SU-DHL-6 (cell line): ENCODE results near the gene CLMN.

Experiments
- H2AFZ ChIP-seq: fragments of 200-600 bp; sonication (generic); 2 replicates; pipeline ENCODE4 v1.6.1; 2014; ENCODE audit warnings: low read depth, mild to moderate bottlenecking, moderate library complexity, mixed read lengths, antibody characterized with exemption, low read length; ENCODE audit not compliant: severe bottlenecking
- H3F3A ChIP-seq: fragments of 200-600 bp; shearing (Covaris generic); 2 replicates; pipeline ENCODE4 v1.6.0; 2016; ENCODE audit warnings: antibody characterized with exemption, mild to moderate bottlenecking; ENCODE audit not compliant: insufficient read depth
- H3K27ac ChIP-seq: fragments of 200-600 bp; sonication (generic); 2 replicates; pipeline ENCODE4 v1.5.1; 2016; ENCODE audit warnings: low read depth, mild to moderate bottlenecking, low read length, moderate library complexity, mixed read lengths
- H3K27me3 ChIP-seq: fragments of 200-600 bp; sonication (generic), shearing (Covaris generic); 2 replicates; pipeline ENCODE4 v1.6.0; 2014; ENCODE audit warnings: mild to moderate bottlenecking, low read length
- H3K36me3 ChIP-seq: fragments of 200-600 bp; sonication (generic); 2 replicates; pipeline ENCODE4 v1.6.1; 2014; ENCODE audit warnings: mild to moderate bottlenecking, low read length, mixed read lengths
- H3K4me2 ChIP-seq: fragments of 300-600, 200-600 bp; shearing (Covaris generic), sonication (generic); 2 replicates; pipeline ENCODE4 v1.6.0; 2014; ENCODE audit warnings: low read length, low read depth, mild to moderate bottlenecking; ENCODE audit not compliant: poor library complexity, severe bottlenecking
- H3K4me3 ChIP-seq: fragments of 200-600 bp; sonication (generic); 2 replicates; pipeline ENCODE4 v1.5.1; 2014; ENCODE audit warnings: antibody characterized with exemption, low read length, mild to moderate bottlenecking, mixed read lengths; ENCODE audit not compliant: insufficient read depth, poor library complexity, severe bottlenecking
- H3K79me2 ChIP-seq: fragments of 200-600 bp; sonication (generic); 2 replicates; pipeline ENCODE4 v1.6.1; 2014; ENCODE audit warnings: mild to moderate bottlenecking, low read length, moderate library complexity; ENCODE audit not compliant: insufficient read depth
- H3K9ac ChIP-seq: fragments of 200-600 bp; sonication (generic); 2 replicates; pipeline ENCODE4 v1.7.0; 2014; ENCODE audit warnings: mild to moderate bottlenecking, low read length
- H3K9me2 ChIP-seq: fragments of 200-600 bp; sonication (generic); replicated peaks from 2 replicates; pipeline ENCODE4 v1.6.1; 2014; ENCODE audit warnings: low read length; ENCODE audit not compliant: insufficient read depth
- H3K9me3 ChIP-seq: fragments of 200-600 bp; sonication (generic); 2 replicates; pipeline ENCODE4 v1.6.1; 2014; ENCODE audit warnings: low read length, mixed read lengths; ENCODE audit not compliant: insufficient read depth
- H4K20me1 ChIP-seq: fragments of 200-600 bp; sonication (generic); 2 replicates; pipeline ENCODE4 v1.6.1; 2014; ENCODE audit warnings: low read depth, mild to moderate bottlenecking, antibody characterized with exemption, low read length, moderate library complexity, mixed read lengths
- CTCF ChIP-seq: fragments of 200-600 bp; sonication (generic); IDR thresholded peaks from one replicate; pipeline ENCODE4 v1.5.1; 2017; ENCODE audit warnings: antibody characterized with exemption, mild to moderate bottlenecking, low read length, moderate library complexity; ENCODE audit not compliant: insufficient read depth, poor library complexity, severe bottlenecking
- EZH2phosphoT487 ChIP-seq: fragments of 200-600 bp; sonication (generic), shearing (Covaris generic); conservative IDR thresholded peaks from 2 replicates; pipeline ENCODE4 v1.6.1; 2018; ENCODE audit warnings: mild to moderate bottlenecking, antibody characterized with exemption, low read length, moderate library complexity, mixed read lengths

The CLMN gene

GRCh38 chr14:95233702-95234241, 85.9 kb downstream of the CLMN start:
- Histone ChIP-seq H3K36me3 (no peaks in the 10 kb centered on the region), H2AFZ (no peak overlapping the region), H3K27me3 (no peaks in the 10 kb centered on the region), H3K9me3 (no peaks in the 10 kb centered on the region), H3K4me2 (no peak overlapping the region), H3K4me3 (no peak overlapping the region), H4K20me1 (no peaks in the 10 kb centered on the region), H3K9me2 (no peaks in the 10 kb centered on the region), H3K79me2 (no peaks in the 10 kb centered on the region), H3K9ac (no peak overlapping the region), H3F3A (no peaks in the 10 kb centered on the region), H3K27ac (no peak overlapping the region)
- TF ChIP-seq CTCF, result no peak
- TF ChIP-seq EZH2phosphoT487, result no peak

- Histone ChIP-seq H2AFZ (no peak overlapping the region), H3K4me3 (no peak overlapping the region), H3K27ac (no peak overlapping the region), H4K20me1 (no peaks in the 10 kb centered on the region), H3K9me3 (no peaks in the 10 kb centered on the region), H3K27me3 (no peaks in the 10 kb centered on the region), H3K36me3 (no peaks in the 10 kb centered on the region), H3F3A (no peaks in the 10 kb centered on the region), H3K4me2 (no peak overlapping the region), H3K79me2 (no peaks in the 10 kb centered on the region), H3K9ac (no peak overlapping the region), H3K9me2 (no peaks in the 10 kb centered on the region)
- TF ChIP-seq CTCF (no peak), EZH2phosphoT487 (no peak)
Observed at GRCh38 chr14:95232894-95233584, 86.7 kb downstream of the CLMN start.

GRCh38 chr14:95231966-95232633, 87.6 kb downstream of the CLMN start:
- Histone ChIP-seq H3K27me3 (no peaks in the 10 kb centered on the region), H3K4me3 (no peak overlapping the region), H3K9ac (no peak overlapping the region), H3F3A (no peaks in the 10 kb centered on the region), H3K9me3 (no peaks in the 10 kb centered on the region), H3K79me2 (no peaks in the 10 kb centered on the region), H4K20me1 (no peaks in the 10 kb centered on the region), H3K4me2 (no peak overlapping the region), H3K27ac (no peak overlapping the region), H2AFZ (no peak overlapping the region), H3K9me2 (no peaks in the 10 kb centered on the region), H3K36me3 (no peaks in the 10 kb centered on the region)
- no peak for TF ChIP-seq CTCF
- no peak for TF ChIP-seq EZH2phosphoT487
